OCI-LY3 (cell line): ENCODE data around the gene EPB41L4A.

Source experiments
- CTCF ChIP-seq: fragments of 200-600, 300-600 bp; sonication (generic); IDR thresholded peaks from 2 replicates; pipeline ENCODE4 v1.5.1; 2014; ENCODE audit warnings: antibody characterized with exemption, low read length, low read depth
- EZH2phosphoT487 ChIP-seq: fragments of 200-600 bp; shearing (Covaris generic); IDR thresholded peaks from 2 replicates; pipeline ENCODE4 v1.6.1; 2018; ENCODE audit warnings: antibody characterized with exemption, mixed run types, low read depth

GRCh38 chr5:112239996-112240395, 179.1 kb downstream of the EPB41L4A start:
- TF ChIP-seq CTCF (no peak), EZH2phosphoT487 (no peak)
